ENCODE data around the gene TIGD7. TPM values are rescaled to one million over a fixed set of nuclear protein-coding genes. Genes with fewer than 3 reads are reported as not detected.

Gene TIGD7
- total and polyA plus RNA-seq, 2 of the 8 experiments (the other 6 are each of a cell fraction or from before 2014, with no cell fraction given), result 3.0 to 8.9 TPM

GRCh38 chr16:3295209-3295608 lies 10.0 kb downstream of the TIGD7 start:
- Histone ChIP-seq H2BK12ac (ENCODE audit: low read depth, low read length) (no peak overlapping the region), H3K4ac (replicated peaks; ENCODE audit: insufficient read length, low read depth, low read length) (no peak overlapping the region), H3K4me3 (ENCODE audit: extremely low read depth in 1 of 4, insufficient read depth in 2 of 4, low read depth in 3 of 4, low read length in 4 of 4) (no peak overlapping the region), H3K79me2 (ENCODE audit: control insufficient read depth in 1 of 2, insufficient read depth in 2 of 2, low read length in 2 of 2) (peaks cover 0 to 5% of the 10 kb centered on the region in 2 experiments; a peak in 1 of 4 replicates), H2BK20ac (ENCODE audit: low read length) (no peak overlapping the region), H3K23me2 (ENCODE audit: low read depth, low read length) (no peaks in the 10 kb centered on the region), H3K27me3 (replicated peaks in 1 of 4; ENCODE audit: control insufficient read depth in 3 of 4, extremely low read depth in 1 of 4, insufficient read depth in 3 of 4, low read length in 3 of 4) (no peaks in the 10 kb centered on the region), H3K27ac (ENCODE audit: low read depth, low read length) (no peak overlapping the region), H3K9ac (replicated peaks in 1 of 4; ENCODE audit: extremely low read depth in 1 of 4, low read depth in 3 of 4, low read length in 3 of 4) (no peak overlapping the region), H3K79me1 (ENCODE audit: low read depth, low read length) (no peaks in the 10 kb centered on the region; the same call in 1 of the 2 replicates), H3K4me2 (ENCODE audit: insufficient read depth in 1 of 2, low read depth in 2 of 2, low read length in 2 of 2) (no peak overlapping the region), H3K4me1 (replicated peaks in 1 of 4; ENCODE audit: control insufficient read depth in 3 of 4, insufficient read depth in 4 of 4, low read length in 3 of 4) (no peaks in the 10 kb centered on the region), H3K14ac (ENCODE audit: insufficient read length) (no peak overlapping the region), H2BK5ac (ENCODE audit: low read depth, low read length) (no peak overlapping the region), H2BK15ac (ENCODE audit: low read length) (no peak overlapping the region), H4K5ac (ENCODE audit: insufficient read length, low read depth, low read length) (no peak overlapping the region), H4K91ac (replicated peaks; ENCODE audit: insufficient read length, low read length) (no peak overlapping the region), H2AK5ac (ENCODE audit: low read depth, low read length) (no peak overlapping the region), H4K20me1 (replicated peaks in 1 of 2; ENCODE audit: control insufficient read depth in 1 of 2, insufficient read depth in 2 of 2, low read length in 2 of 2) (no peaks in the 10 kb centered on the region), H3K23ac (ENCODE audit: insufficient read length) (no peak overlapping the region), H3K36me3 (ENCODE audit: control insufficient read depth in 2 of 4, insufficient read depth in 4 of 4, low read length in 3 of 4) (peaks cover 11 to 48% (median 26%) of the 10 kb centered on the region in 4 experiments), H3K9me3 (ENCODE audit: insufficient read depth in 2 of 2, low read depth in 1 of 2, low read length in 1 of 2) (peaks cover 34 to 47% of the 10 kb centered on the region in 2 experiments), H3K56ac (replicated peaks; ENCODE audit: insufficient read length, low read depth, low read length) (no peak overlapping the region), H4K8ac (ENCODE audit: extremely low read depth, insufficient read depth, low read length) (no peak overlapping the region), H2AFZ (ENCODE audit: low read length) (no peak overlapping the region), H3K18ac (ENCODE audit: extremely low read depth, low read length) (no peak overlapping the region), H2BK120ac (replicated peaks; ENCODE audit: low read depth, low read length) (no peak overlapping the region)
- no peak for DNase-seq (ENCODE audit: low read depth in 1 of 2, low spot score in 2 of 2)
- FAIRE-seq, result no peak
- POLR2A ChIA-PET (ENCODE audit: partially characterized antibody), result interaction anchor here (1.6 to 4.1 kb wide), 2 partner anchors 9 to 10 kb away, joined by 7 to 33 read pairs; partner anchors contain the start of gene ZNF263
- no peak for TF ChIP-seq POLR2A (IDR thresholded peaks at IDR 0.05; ENCODE audit: control extremely low read depth in 1 of 2, low read depth in 2 of 2, low read length in 2 of 2)
- no peak for TF ChIP-seq RNF2 (IDR thresholded peaks at IDR 0.05; ENCODE audit: borderline replicate concordance, low read depth, low read length, missing control alignments, poor library complexity, severe bottlenecking)
- no peak for TF ChIP-seq KDM1A (IDR thresholded peaks at IDR 0.05; ENCODE audit: borderline replicate concordance, low read length)
- TF ChIP-seq YY1 (IDR thresholded peaks at IDR 0.05; ENCODE audit: low read depth, low read length), result no peak
- TF ChIP-seq RBBP5 (IDR thresholded peaks at IDR 0.05; ENCODE audit: borderline replicate concordance, low read depth, low read length), result no peak
- TF ChIP-seq NRF1 (IDR thresholded peaks at IDR 0.05; ENCODE audit: low read depth, low read length), result no peak
- TF ChIP-seq HDAC2 (IDR thresholded peaks at IDR 0.05; ENCODE audit: borderline replicate concordance in 1 of 2, low read depth in 2 of 2, low read length in 2 of 2), result no peak
- no peak for TF ChIP-seq BCL11A (IDR thresholded peaks at IDR 0.05; ENCODE audit: low read depth in 2 of 2, low read length in 2 of 2)
- no peak for TF ChIP-seq PHF8 (conservative IDR thresholded peaks at IDR 0.05; ENCODE audit: low read depth, low read length)
- TF ChIP-seq E2F6 (IDR thresholded peaks at IDR 0.05), result no peak
- no peak for TF ChIP-seq KDM5A (IDR thresholded peaks at IDR 0.05; ENCODE audit: low read length)
- no peak for TF ChIP-seq CBX8 (IDR thresholded peaks at IDR 0.05; ENCODE audit: borderline replicate concordance, low read depth, low read length)
- CTCF ChIA-PET (ENCODE audit: partially characterized antibody), result interaction anchor here (1.5 kb wide), 1 partner anchor 12 kb away, joined by 4 read pairs; the partner anchor contains the start of gene ZNF263
- WGBS, 2 experiments (ENCODE audit: extremely low coverage in 1 of 2, insufficient coverage in 1 of 2, insufficient read length in 1 of 2, insufficient replicate concordance in 2 of 2, low coverage in 1 of 2, low lambda C conversion rate in 2 of 2, missing lambda C conversion rate in 1 of 2), result 92% methylated on average over 14 of the region's 45 CpGs; no CpG with 5 or more reads in 1 of the 2 experiments
